Testis (tissue), 3 donors: ENCODE measurements around the gene GFOD1. TPM values are rescaled to one million over a fixed set of nuclear protein-coding genes. Genes with fewer than 3 reads are reported as not detected.
"Not testable (repeated sequence)": the region's sequence is repeated elsewhere in the genome, so short reads cannot be mapped to it uniquely, and the experiment has no call there.

ENCODE experiments used
- DNase-seq: peaks from one replicate; pipeline ENCODE4 v3.0.0-alpha.2; 2019
- H3K27ac ChIP-seq, 2 donors: fragments of 200-600 bp; sonication (generic); one replicate each; pipeline ENCODE4 v1.5.1; 2019
- H3K27me3 ChIP-seq: fragments of 200-600 bp; sonication (generic); one replicate; pipeline ENCODE4 v1.5.1; 2019
- H3K36me3 ChIP-seq: fragments of 200-600 bp; sonication (generic); one replicate; pipeline ENCODE4 v1.5.1; 2017; ENCODE audit warnings: low read depth; ENCODE audit errors: missing control alignments
- H3K4me1 ChIP-seq: fragments of 200-600 bp; sonication (generic); one replicate; pipeline ENCODE4 v1.5.1; 2019
- H3K4me3 ChIP-seq, 2 donors: fragments of 200-600 bp; sonication (generic); one replicate each; pipeline ENCODE4 v1.5.1; 2017 to 2019
- H3K9me3 ChIP-seq: fragments of 200-600 bp; sonication (generic); one replicate; pipeline ENCODE4 v1.5.1; 2017
- CTCF ChIP-seq, 3 experiments: fragments of 450-650 bp in 2 of 3; fragments of 200-600 bp in 1 of 3; sonication (generic) in 1 of 3; IDR thresholded peaks; one replicate each; pipeline ENCODE4 v1.5.1; 2016 to 2019; ENCODE audit warnings: antibody characterized with exemption in 3 of 3, mild to moderate bottlenecking in 2 of 3, moderate library complexity in 1 of 3
- POLR2A ChIP-seq: fragments of 450-650 bp; IDR thresholded peaks from one replicate; pipeline ENCODE4 v1.6.1; 2017; ENCODE audit warnings: antibody characterized with exemption, mild to moderate bottlenecking, moderate library complexity
- WGBS, 2 donors: methylation state at CpG; one replicate each; pipeline ENCODE4 v1.1.5; 2018; 5-methylcytosine and 5-hydroxymethylcytosine counted together
- intact Hi-C: fragments of 100-400 bp; cut with DNase I; formaldehyde crosslinking; loops from one replicate; pipeline ENCODE4 v1.15.1; 2023; ENCODE audit warnings: low total_unique reads
- polyA plus RNA-seq: library from polyadenylated mRNA; stranded (reverse); fragments of 350-450 nt; fragmentation: Illumina TruSeq; extraction: RNeasy Lipid Tissue Mini Kit (QIAGEN cat#74804); gene quantifications from one replicate; pipeline ENCODE4 v1.2.3, GENCODE V29; 2014; ENCODE audit warnings: low read depth, low replicate concordance; ENCODE audit not compliant: insufficient read depth
- total RNA-seq, 2 donors: library from RNA; depleted of rRNA; stranded (reverse); fragments of >200 nt; gene quantifications; one replicate each; pipeline ENCODE4 v1.2.3, GENCODE V29; 2016

Gene GFOD1
- total and polyA plus RNA-seq, 3 donors from 2014 or later, result 2.5 to 5.4 (median 5.0) TPM

GRCh38 chr6:13435477-13436246, 51.7 kb downstream of the GFOD1 start:
- no peaks in the 10 kb centered on the region for H3K9me3 ChIP-seq
- no peak for DNase-seq
- H3K4me3 ChIP-seq, result no peak overlapping the region
- H3K27me3 ChIP-seq, result no peaks in the 10 kb centered on the region
- intact Hi-C loops, result no loop called here
- WGBS, 2 donors, result 76 to 77% methylated on average over 3 of the region's 4 CpGs
- TF ChIP-seq CTCF (IDR thresholded peaks at IDR 0.05), result no peak
- TF ChIP-seq POLR2A, result no peak
- no peak overlapping the region for H3K27ac ChIP-seq
- H3K4me1 ChIP-seq, result peaks cover 4% of the 10 kb centered on the region
- no peaks in the 10 kb centered on the region for H3K36me3 ChIP-seq

- TF ChIP-seq CTCF (IDR thresholded peaks at IDR 0.05), result no peak
- no peak for TF ChIP-seq POLR2A
- Histone ChIP-seq H3K4me1 (no peaks in the 10 kb centered on the region), H3K36me3 (no peaks in the 10 kb centered on the region), H3K27me3 (no peaks in the 10 kb centered on the region), H3K27ac (no peak overlapping the region), H3K4me3 (no peak overlapping the region), H3K9me3 (no peaks in the 10 kb centered on the region)
- intact Hi-C loops, result no loop called here
- 91% methylated on average over 6 of the region's 6 CpGs for WGBS, 2 donors
- DNase-seq, result no peak
These were observed 52.6 kb downstream of the GFOD1 start for GRCh38 chr6:13434777-13435176.

GRCh38 chr6:13434135-13434775, 53.1 kb downstream of the GFOD1 start:
- DNase-seq, H3K4me1 ChIP-seq, H3K9me3 ChIP-seq, H3K36me3 ChIP-seq, H3K27ac ChIP-seq, intact Hi-C loops, H3K27me3 ChIP-seq, H3K4me3 ChIP-seq: not testable (repeated sequence)

GRCh38 chr6:13433709-13434121, 53.7 kb downstream of the GFOD1 start:
- Histone ChIP-seq H3K4me1 (no peaks in the 10 kb centered on the region), H3K9me3 (no peaks in the 10 kb centered on the region), H3K27ac (no peak overlapping the region), H3K27me3 (no peaks in the 10 kb centered on the region), H3K4me3 (no peak overlapping the region), H3K36me3 (no peaks in the 10 kb centered on the region)
- TF ChIP-seq CTCF (IDR thresholded peaks at IDR 0.05) (no peak), POLR2A (no peak)
- WGBS, 2 donors, result 82 to 86% methylated on average over 5 of the region's 5 CpGs
- no peak for DNase-seq
- intact Hi-C loops, result no loop called here

- no peak for DNase-seq
- H3K4me1 ChIP-seq, result no peaks in the 10 kb centered on the region
- H3K36me3 ChIP-seq, result no peaks in the 10 kb centered on the region
- 84 to 92% methylated on average over 4 of the region's 4 CpGs for WGBS, 2 donors
- TF ChIP-seq CTCF (IDR thresholded peaks at IDR 0.05), result no peak
- no peak for TF ChIP-seq POLR2A
- H3K9me3 ChIP-seq, result no peaks in the 10 kb centered on the region
- intact Hi-C loops, result no loop called here
- no peak overlapping the region for H3K4me3 ChIP-seq
- H3K27me3 ChIP-seq, result no peaks in the 10 kb centered on the region
- no peak overlapping the region for H3K27ac ChIP-seq
These were observed 54.7 kb downstream of the GFOD1 start for GRCh38 chr6:13432526-13433184.
